ENCODE results near the gene ATP11B. TPM values are rescaled to one million over a fixed set of nuclear protein-coding genes. Genes with fewer than 3 reads are reported as not detected.

Gene ATP11B
- total and polyA plus RNA-seq, 2 of the 8 experiments (the other 6 are each of a cell fraction or from before 2014, with no cell fraction given): 5.1 to 26.5 TPM

GRCh38 chr3:182837855-182838454 lies 44.7 kb downstream of the ATP11B start:
- Histone ChIP-seq H2BK20ac (ENCODE audit: low read length) (no peak overlapping the region), H2BK5ac (ENCODE audit: low read depth, low read length) (no peak overlapping the region), H3K4me2 (ENCODE audit: insufficient read depth in 1 of 2, low read depth in 2 of 2, low read length in 2 of 2) (no peak overlapping the region), H3K23me2 (ENCODE audit: low read depth, low read length) (no peaks in the 10 kb centered on the region), H2BK12ac (ENCODE audit: low read depth, low read length) (no peak overlapping the region), H2BK15ac (ENCODE audit: low read length) (no peak overlapping the region), H3K79me2 (ENCODE audit: control insufficient read depth in 1 of 2, insufficient read depth in 2 of 2, low read length in 2 of 2) (no peaks in the 10 kb centered on the region), H3K27ac (ENCODE audit: low read depth, low read length) (no peak overlapping the region), H4K5ac (ENCODE audit: insufficient read length, low read depth, low read length) (no peak overlapping the region), H3K36me3 (ENCODE audit: control insufficient read depth in 2 of 4, insufficient read depth in 4 of 4, low read length in 3 of 4) (no peaks in the 10 kb centered on the region; a peak in 1 of 8 replicates), H2AK5ac (ENCODE audit: low read depth, low read length) (no peak overlapping the region), H3K79me1 (ENCODE audit: low read depth, low read length) (no peaks in the 10 kb centered on the region), H3K18ac (ENCODE audit: extremely low read depth, low read length) (no peak overlapping the region), H4K8ac (ENCODE audit: extremely low read depth, insufficient read depth, low read length) (no peak overlapping the region), H3K9me3 (ENCODE audit: insufficient read depth in 2 of 2, low read depth in 1 of 2, low read length in 1 of 2) (no peaks in the 10 kb centered on the region), H4K91ac (replicated peaks; ENCODE audit: insufficient read length, low read length) (no peak overlapping the region), H4K20me1 (replicated peaks in 1 of 2; ENCODE audit: control insufficient read depth in 1 of 2, insufficient read depth in 2 of 2, low read length in 2 of 2) (no peaks in the 10 kb centered on the region), H3K14ac (ENCODE audit: insufficient read length) (no peak overlapping the region), H3K56ac (replicated peaks; ENCODE audit: insufficient read length, low read depth, low read length) (no peak overlapping the region), H2AFZ (ENCODE audit: low read length) (no peak overlapping the region), H2BK120ac (replicated peaks; ENCODE audit: low read depth, low read length) (no peak overlapping the region), H3K23ac (ENCODE audit: insufficient read length) (no peak overlapping the region), H3K9ac (replicated peaks in 1 of 4; ENCODE audit: extremely low read depth in 1 of 4, low read depth in 3 of 4, low read length in 3 of 4) (no peak overlapping the region), H3K4me3 (ENCODE audit: extremely low read depth in 1 of 4, insufficient read depth in 2 of 4, low read depth in 3 of 4, low read length in 4 of 4) (no peak overlapping the region), H3K4me1 (replicated peaks in 1 of 4; ENCODE audit: control insufficient read depth in 3 of 4, insufficient read depth in 4 of 4, low read length in 3 of 4) (no peaks in the 10 kb centered on the region), H3K27me3 (replicated peaks in 1 of 4; ENCODE audit: control insufficient read depth in 3 of 4, extremely low read depth in 1 of 4, insufficient read depth in 3 of 4, low read length in 3 of 4) (no peaks in the 10 kb centered on the region), H3K4ac (replicated peaks; ENCODE audit: insufficient read length, low read depth, low read length) (no peak overlapping the region)
- ChIA-PET POLR2A (ENCODE audit: partially characterized antibody) (no interaction called here), CTCF (ENCODE audit: partially characterized antibody) (interaction anchor here (0.8 to 2.1 kb wide), 11 partner anchors 19 to 256 kb away, joined by 3 to 37 read pairs (median 4); no protein-coding TSS in a partner anchor)
- WGBS, 2 experiments (ENCODE audit: extremely low coverage in 1 of 2, insufficient coverage in 1 of 2, insufficient read length in 1 of 2, insufficient replicate concordance in 2 of 2, low coverage in 1 of 2, low lambda C conversion rate in 2 of 2, missing lambda C conversion rate in 1 of 2): 59% methylated on average over 3 of the region's 3 CpGs; no CpG with 5 or more reads in 1 of the 2 experiments
- no peak for FAIRE-seq
- DNase-seq (ENCODE audit: low read depth in 1 of 2, low spot score in 2 of 2): no peak
- peak in 2 of 3 experiments; percentile 18 to 30; a peak in 2 of 4 replicates for TF ChIP-seq CTCF (IDR thresholded peaks at IDR 0.05; ENCODE audit: control extremely low read depth in 1 of 3, insufficient read depth in 1 of 3, low read depth in 1 of 3, low read length in 3 of 3)
- no peak for TF ChIP-seq HDAC2 (IDR thresholded peaks at IDR 0.05; ENCODE audit: borderline replicate concordance in 1 of 2, low read depth in 2 of 2, low read length in 2 of 2)
- TF ChIP-seq RAD21 (IDR thresholded peaks at IDR 0.05 in 1 of 2, conservative IDR thresholded peaks at IDR 0.05 in 1 of 2; ENCODE audit: low read depth in 2 of 2, low read length in 2 of 2): peak; percentile 37
- no peak for TF ChIP-seq RFX5 (IDR thresholded peaks at IDR 0.05; ENCODE audit: borderline replicate concordance, low read depth, low read length)
- no peak for TF ChIP-seq EP300 (IDR thresholded peaks at IDR 0.05; ENCODE audit: borderline replicate concordance in 1 of 2, low read depth in 2 of 2, low read length in 2 of 2)

Measured in H1 (cell line).